Measurements from ENCODE around the gene PPP3CA.

The PPP3CA gene

DNA sequence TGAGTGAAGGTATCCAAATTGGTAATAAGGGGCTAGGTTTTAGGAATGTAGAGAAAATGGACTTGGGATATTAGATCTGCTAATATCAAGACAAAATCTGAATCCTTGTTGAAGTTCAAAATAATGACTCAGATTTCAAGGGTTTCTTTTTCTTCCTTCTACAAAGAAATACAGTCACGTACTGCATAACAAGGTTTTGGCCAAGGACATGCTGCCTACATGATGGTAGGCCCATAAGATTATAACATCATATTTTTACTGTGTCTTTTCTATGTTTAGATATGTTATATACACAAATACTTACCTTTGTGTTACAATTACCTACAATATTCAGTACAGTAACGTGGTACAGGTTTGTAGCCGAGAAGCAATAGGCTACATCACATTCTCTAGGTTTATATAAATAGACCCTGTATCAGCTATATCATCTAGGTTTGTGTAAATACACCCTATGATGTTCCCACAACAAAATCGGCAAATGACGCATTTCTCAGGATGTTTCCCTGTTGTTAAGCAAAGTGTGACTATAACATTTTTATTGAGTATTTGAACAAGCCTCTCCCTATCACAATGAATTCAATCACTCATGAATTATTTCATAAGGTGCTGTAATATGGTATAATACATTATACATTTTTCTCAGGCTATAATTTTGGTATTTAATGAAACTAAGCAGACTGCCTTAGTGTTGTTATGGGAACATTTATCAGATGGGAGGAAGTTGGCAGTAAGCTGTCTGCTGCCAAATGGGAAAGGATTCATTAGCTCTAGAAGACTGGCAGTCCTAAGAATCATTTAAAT is 186.3 kb downstream of the PPP3CA start:
- TF ChIP-seq, protein P1, sequence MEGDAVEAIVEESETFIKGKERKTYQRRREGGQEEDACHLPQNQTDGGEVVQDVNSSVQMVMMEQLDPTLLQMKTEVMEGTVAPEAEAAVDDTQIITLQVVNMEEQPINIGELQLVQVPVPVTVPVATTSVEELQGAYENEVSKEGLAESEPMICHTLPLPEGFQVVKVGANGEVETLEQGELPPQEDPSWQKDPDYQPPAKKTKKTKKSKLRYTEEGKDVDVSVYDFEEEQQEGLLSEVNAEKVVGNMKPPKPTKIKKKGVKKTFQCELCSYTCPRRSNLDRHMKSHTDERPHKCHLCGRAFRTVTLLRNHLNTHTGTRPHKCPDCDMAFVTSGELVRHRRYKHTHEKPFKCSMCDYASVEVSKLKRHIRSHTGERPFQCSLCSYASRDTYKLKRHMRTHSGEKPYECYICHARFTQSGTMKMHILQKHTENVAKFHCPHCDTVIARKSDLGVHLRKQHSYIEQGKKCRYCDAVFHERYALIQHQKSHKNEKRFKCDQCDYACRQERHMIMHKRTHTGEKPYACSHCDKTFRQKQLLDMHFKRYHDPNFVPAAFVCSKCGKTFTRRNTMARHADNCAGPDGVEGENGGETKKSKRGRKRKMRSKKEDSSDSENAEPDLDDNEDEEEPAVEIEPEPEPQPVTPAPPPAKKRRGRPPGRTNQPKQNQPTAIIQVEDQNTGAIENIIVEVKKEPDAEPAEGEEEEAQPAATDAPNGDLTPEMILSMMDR (conservative IDR thresholded peaks at IDR 0.05), result no peak
- peak overlapping the region; percentile 56 for H3K27ac ChIP-seq

DNA sequence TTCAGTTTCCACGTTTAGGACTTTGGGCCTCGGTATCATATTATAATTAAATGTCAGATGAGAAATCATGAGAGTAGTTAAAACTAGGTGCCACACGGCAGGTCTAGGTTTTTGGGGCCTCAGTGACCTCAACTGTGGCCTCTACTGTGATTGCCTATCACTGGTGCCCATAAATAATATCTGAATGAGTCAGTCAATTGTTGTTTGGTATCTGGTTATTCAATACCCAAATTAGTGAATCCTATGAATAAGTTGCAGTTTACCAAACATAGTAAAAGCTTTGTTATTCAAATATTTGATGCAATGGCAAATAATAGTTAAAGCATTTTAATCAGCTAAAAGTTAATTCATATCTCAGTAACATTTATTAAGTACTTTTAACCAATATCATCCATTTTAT is 188.8 kb downstream of the PPP3CA start:
- TF ChIP-seq, protein P1 (conservative IDR thresholded peaks at IDR 0.05), result no peak
- H3K27ac ChIP-seq, result no peak overlapping the region

DNA sequence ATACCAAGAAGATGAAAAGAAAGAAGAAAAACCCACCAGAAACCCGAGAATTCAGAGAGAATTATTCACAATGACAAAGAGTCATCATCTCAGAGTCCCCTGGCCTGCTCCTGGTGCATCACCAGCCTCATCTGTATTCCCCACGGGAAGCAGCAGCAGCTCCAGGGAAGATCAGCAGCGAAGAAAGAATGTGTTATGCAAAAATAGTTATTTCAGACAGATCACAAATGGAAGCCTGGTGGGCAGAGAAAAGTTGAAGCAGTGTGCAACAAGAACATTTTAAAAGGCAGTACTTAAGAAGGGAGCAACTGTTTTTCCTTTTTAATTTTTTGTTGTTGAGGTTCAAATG is 189.2 kb downstream of the PPP3CA start:
- no peak overlapping the region for H3K27ac ChIP-seq
- TF ChIP-seq, protein P1 (conservative IDR thresholded peaks at IDR 0.05), result no peak

DNA sequence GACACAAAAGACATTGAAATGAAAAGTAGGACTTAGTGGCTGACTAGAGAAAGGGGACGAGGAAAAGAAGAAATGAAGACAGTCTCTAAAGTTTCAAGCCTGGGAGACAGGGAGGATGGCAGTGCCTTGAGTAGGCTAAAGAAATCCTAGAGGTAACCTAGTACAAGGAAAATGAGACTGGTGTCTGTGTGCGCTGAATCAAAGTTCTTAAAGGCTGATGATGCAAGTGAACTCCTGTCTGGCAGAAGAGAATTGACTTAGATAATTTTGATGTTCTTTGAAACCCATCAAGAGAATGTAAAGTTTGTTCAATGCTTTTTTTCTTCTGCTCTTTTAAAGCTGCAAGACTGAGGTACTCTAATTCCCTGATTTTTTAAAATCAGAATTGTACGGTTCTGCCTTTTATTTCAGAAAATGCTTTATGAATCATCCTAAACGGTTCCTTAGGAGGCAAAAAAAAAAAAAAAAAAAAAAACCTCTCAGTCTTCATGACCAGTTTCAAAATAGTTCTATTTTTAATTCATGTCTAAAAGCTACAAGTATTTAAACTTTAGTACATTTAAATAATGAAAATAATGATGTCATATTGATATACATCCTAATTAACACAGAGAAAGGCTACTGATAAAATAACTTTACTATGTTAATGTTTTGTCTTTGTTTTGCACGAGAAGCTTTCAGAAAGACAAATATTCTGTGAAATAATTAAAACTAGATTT is 189.8 kb downstream of the PPP3CA start:
- TF ChIP-seq, protein P1 (conservative IDR thresholded peaks at IDR 0.05), result no peak

DNA sequence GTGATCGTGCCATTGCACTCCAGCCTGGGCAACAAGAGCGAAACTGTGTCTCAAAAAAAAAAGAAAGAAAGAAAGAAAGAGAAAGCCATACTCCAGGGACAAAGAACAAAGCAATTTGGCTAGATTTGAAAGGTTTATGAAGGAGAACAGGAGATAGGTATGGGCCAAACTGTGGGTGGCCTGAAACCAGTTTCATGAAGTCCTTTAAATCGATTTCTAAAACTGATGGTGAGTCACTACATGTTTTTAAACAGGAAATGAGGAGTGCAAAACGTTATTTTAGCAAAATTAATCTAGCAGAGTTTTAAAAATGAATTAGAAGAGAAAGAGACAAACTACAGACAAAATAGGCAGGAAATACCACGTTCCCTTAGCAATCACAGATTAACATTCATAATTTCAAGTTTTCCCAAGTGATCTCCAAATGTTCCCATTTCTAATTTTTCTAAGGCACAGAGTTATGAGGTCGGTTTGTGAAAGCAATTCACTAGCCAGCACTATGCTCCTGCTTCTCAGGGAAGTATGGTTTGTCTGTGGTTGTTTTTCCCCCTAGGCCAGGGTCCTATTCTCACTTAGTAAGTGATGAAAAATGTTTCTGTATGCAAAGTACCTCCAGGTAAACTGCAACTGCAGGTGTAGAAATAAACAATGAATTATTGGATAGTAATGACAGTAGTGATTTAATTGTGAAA is 190.6 kb downstream of the PPP3CA start:
- H3K27ac ChIP-seq, result no peak overlapping the region
- TF ChIP-seq, protein P1 (conservative IDR thresholded peaks at IDR 0.05), result no peak

More for the DNA sequence above, 189.8 kb downstream of the PPP3CA start:
- no peak overlapping the region for H3K27ac ChIP-seq

- H3K27ac ChIP-seq, result no peak overlapping the region
- TF ChIP-seq, protein P1 (conservative IDR thresholded peaks at IDR 0.05), result no peak
These were observed 191.4 kb downstream of the PPP3CA start for GRCh38 chr4:101155945-101156344.

GRCh38 chr4:101155368-101155767 is 192.0 kb downstream of the PPP3CA start:
- TF ChIP-seq, protein P1 (conservative IDR thresholded peaks at IDR 0.05), result no peak
- H3K27ac ChIP-seq, result no peak overlapping the region
